Left lung (tissue), 10 donors: ENCODE measurements around the gene CAMKV. TPM values are rescaled to one million over a fixed set of nuclear protein-coding genes. Genes with fewer than 3 reads are reported as not detected.

Experiments used
- ATAC-seq: fragments of 200-7000 bp; cut with Tn5 transposase; one replicate; pipeline ENCODE4 v1.9.1; 2020; ENCODE audit warnings: moderate library complexity
- DNase-seq, 4 donors: peaks; one replicate each; pipeline ENCODE4 v3.0.0-alpha.2; 2013 to 2020
- H3K27ac ChIP-seq, 2 donors: fragments of 200-600 bp; sonication (generic) in 1 of 2; one replicate each; pipeline versions ENCODE4 v1.5.0 to v1.8.0; 2020 to 2021
- H3K27me3 ChIP-seq, 2 donors: fragments of 200-600 bp; sonication (generic) in 1 of 2; one replicate each; pipeline versions ENCODE4 v1.5.0 to v1.8.0; 2020 to 2021
- H3K36me3 ChIP-seq, 2 donors: fragments of 200-600 bp; sonication (generic) in 1 of 2; one replicate each; pipeline versions ENCODE4 v1.5.0 to v1.8.0; 2020 to 2021
- H3K4me1 ChIP-seq, 2 donors: fragments of 200-600 bp; one replicate each; pipeline ENCODE4 v1.8.0; 2021
- H3K4me3 ChIP-seq, 2 donors: fragments of 200-600 bp; sonication (generic) in 1 of 2; one replicate each; pipeline versions ENCODE4 v1.5.0 to v1.8.0; 2020 to 2021; ENCODE audit warnings: mild to moderate bottlenecking in 1 of 2
- H3K9me3 ChIP-seq, 2 donors: fragments of 200-600 bp; sonication (generic) in 1 of 2; one replicate each; pipeline versions ENCODE4 v1.5.0 to v1.8.0; 2020 to 2021
- CTCF ChIP-seq, 2 donors: fragments of 200-600 bp; sonication (generic) in 1 of 2; IDR thresholded peaks; one replicate each; pipeline versions ENCODE4 v1.5.0 to v1.8.0; 2021; ENCODE audit warnings: antibody characterized with exemption in 2 of 2
- intact Hi-C, 2 donors: fragments of 100-400 bp; cut with DNase I; formaldehyde crosslinking; loops; one replicate each; pipeline versions ENCODE4 v1.11.2 to v1.14.2; 2022
- polyA plus RNA-seq, 6 donors: library from polyadenylated mRNA; unstranded; fragments of 120-200 nt; gene quantifications; one replicate each; pipeline ENCODE4 v1.2.1, GENCODE V29; 2013; ENCODE audit not compliant: insufficient read length in 6 of 6
- total RNA-seq, 2 donors: library from RNA; stranded (reverse); fragmentation: NEBNext Ultra II Directional; extraction: Animal tissue kit (Norgen Biotek cat#: 25700); gene quantifications; one replicate each; pipeline ENCODE4 v1.2.1, GENCODE V29; 2021
- donor health status: DM: no; HTN: yes; CAD: no.
- donor health status: DM: no; HTN: no; CAD: no.

CAMKV gene
- total and polyA plus RNA-seq, 8 donors = 0.14 to 0.21 (median 0.14) TPM; not detected in 5

- H3K27me3 ChIP-seq = no peaks in the 10 kb centered on the region
- intact Hi-C loops = no loop called here
- H3K27ac ChIP-seq = peak within 1 kb of the TSS; percentile 83 to 85
- no peaks in the 10 kb centered on the region for H3K9me3 ChIP-seq
- peaks cover 12 to 36% of the 10 kb centered on the region in 2 donors for H3K4me1 ChIP-seq
- TF ChIP-seq CTCF (IDR thresholded peaks at IDR 0.05) = no peak
- ATAC-seq (peak; percentile 96), DNase-seq (peak in 3 of 4 donors; percentile 57 to 82 (median 72))
- peak within 1 kb of the TSS; percentile 32 to 49 for H3K4me3 ChIP-seq
- peaks cover 0 to 35% of the 10 kb centered on the region in 2 donors for H3K36me3 ChIP-seq
These were observed 56.1 kb downstream of the CAMKV start, which contains the start of gene UBA7 for GRCh38 chr3:49813497-49814174. Gene UBA7, minus strand, starts transcription at chr3:49813953. Its CDS starts 166 bp downstream, at chr3:49813787.

- H3K9me3 ChIP-seq = no peaks in the 10 kb centered on the region
- no peaks in the 10 kb centered on the region for H3K27me3 ChIP-seq
- peaks cover 12 to 36% of the 10 kb centered on the region in 2 donors for H3K4me1 ChIP-seq
- peak overlapping the region; percentile 83 to 85 for H3K27ac ChIP-seq
- DNase-seq = peak in 1 of 4 donors; percentile 71
- H3K4me3 ChIP-seq = peak overlapping the region; percentile 32 to 49
- H3K36me3 ChIP-seq = peaks cover 0 to 36% of the 10 kb centered on the region in 2 donors
- peak; percentile 89 for ATAC-seq
- TF ChIP-seq CTCF (IDR thresholded peaks at IDR 0.05) = no peak
- intact Hi-C loops = no loop called here
These were observed 56.7 kb downstream of the CAMKV start for GRCh38 chr3:49812916-49813496.

Other genes with a start within 250 kb of the CAMKV start
- 100 to 1,000 TPM; 121 to 122 TPM for gene APEH, start 195.6 kb downstream of the CAMKV start, total RNA-seq
- gene APEH, start 195.6 kb downstream of the CAMKV start, polyA plus RNA-seq = 100 to 1,000 TPM in 3 of 6 donors, 10 to 100 TPM in 3; 88.6 to 108 (median 99.8) TPM
- 10 to 100 TPM; 12.5 to 19.1 TPM for gene MST1, start 180.4 kb downstream of the CAMKV start, total RNA-seq
- gene MST1, start 180.4 kb downstream of the CAMKV start, polyA plus RNA-seq = 10 to 100 TPM; 31.0 to 59.7 (median 39.8) TPM
- gene RNF123, start 180.3 kb downstream of the CAMKV start, total RNA-seq = 10 to 100 TPM; 40.9 to 45.0 TPM
- 10 to 100 TPM; 21.8 to 33.1 (median 30.4) TPM for gene RNF123, start 180.3 kb downstream of the CAMKV start, polyA plus RNA-seq
- gene AMIGO3, start 150.2 kb downstream of the CAMKV start, total RNA-seq = under 1 TPM in 1 of 2 donors, not detected in 1; 0.47 TPM
- 1 to 10 TPM in 5 of 6 donors, under 1 TPM in 1; 0.54 to 2.4 (median 1.9) TPM for gene AMIGO3, start 150.2 kb downstream of the CAMKV start, polyA plus RNA-seq
- 10 to 100 TPM; 41.0 to 69.5 TPM for gene GMPPB, start 146.0 kb downstream of the CAMKV start, total RNA-seq
- 10 to 100 TPM; 11.0 to 19.8 (median 12.6) TPM for gene GMPPB, start 146.0 kb downstream of the CAMKV start, polyA plus RNA-seq
- gene IP6K1, start 83.4 kb downstream of the CAMKV start, total RNA-seq = 10 to 100 TPM; 42.1 to 42.7 TPM
- gene IP6K1, start 83.4 kb downstream of the CAMKV start, polyA plus RNA-seq = 10 to 100 TPM; 31.8 to 51.2 (median 47.3) TPM
- gene CDHR4, start 70.0 kb downstream of the CAMKV start, total RNA-seq = 1 to 10 TPM in 1 of 2 donors, under 1 TPM in 1; 0.20 to 6.1 TPM
- 1 to 10 TPM in 5 of 6 donors, under 1 TPM in 1; 0.56 to 6.5 (median 3.8) TPM for gene CDHR4, start 70.0 kb downstream of the CAMKV start, polyA plus RNA-seq
- gene INKA1, start 66.6 kb downstream of the CAMKV start, total RNA-seq = 1 to 10 TPM; 3.7 to 6.3 TPM
- 10 to 100 TPM; 10.4 to 18.9 (median 15.8) TPM for gene INKA1, start 66.6 kb downstream of the CAMKV start, polyA plus RNA-seq
- gene UBA7, start 56.0 kb downstream of the CAMKV start, total RNA-seq = 100 to 1,000 TPM in 1 of 2 donors, 10 to 100 TPM in 1; 97.4 to 121 TPM
- gene UBA7, start 56.0 kb downstream of the CAMKV start, polyA plus RNA-seq = 10 to 100 TPM; 60.9 to 97.6 (median 75.9) TPM
- gene TRAIP, start 13.3 kb downstream of the CAMKV start, total RNA-seq = 1 to 10 TPM; 2.4 to 2.5 TPM
- 10 to 100 TPM; 10.1 to 15.1 (median 12.9) TPM for gene TRAIP, start 13.3 kb downstream of the CAMKV start, polyA plus RNA-seq
- 10 to 100 TPM; 51.1 to 54.7 TPM for gene MST1R, start 34.0 kb upstream of the CAMKV start, total RNA-seq
- gene MST1R, start 34.0 kb upstream of the CAMKV start, polyA plus RNA-seq = 10 to 100 TPM in 1 of 6 donors, 1 to 10 TPM in 5; 6.0 to 10.0 (median 7.9) TPM
- 10 to 100 TPM; 13.9 to 15.6 TPM for gene MON1A, start 59.9 kb upstream of the CAMKV start, total RNA-seq
- gene MON1A, start 59.9 kb upstream of the CAMKV start, polyA plus RNA-seq = 10 to 100 TPM in 5 of 6 donors, 1 to 10 TPM in 1; 8.5 to 15.0 (median 11.8) TPM
- gene RBM6, start 70.2 kb upstream of the CAMKV start, total RNA-seq = 10 to 100 TPM; 59.6 to 86.3 TPM
- gene RBM6, start 70.2 kb upstream of the CAMKV start, polyA plus RNA-seq = 100 to 1,000 TPM; 142 to 232 (median 186) TPM
- gene RBM5, start 219.0 kb upstream of the CAMKV start, total RNA-seq = 100 to 1,000 TPM; 117 to 129 TPM
- 100 to 1,000 TPM; 367 to 525 (median 425) TPM for gene RBM5, start 219.0 kb upstream of the CAMKV start, polyA plus RNA-seq